Measurements from ENCODE around the gene WDFY2.

DNA sequence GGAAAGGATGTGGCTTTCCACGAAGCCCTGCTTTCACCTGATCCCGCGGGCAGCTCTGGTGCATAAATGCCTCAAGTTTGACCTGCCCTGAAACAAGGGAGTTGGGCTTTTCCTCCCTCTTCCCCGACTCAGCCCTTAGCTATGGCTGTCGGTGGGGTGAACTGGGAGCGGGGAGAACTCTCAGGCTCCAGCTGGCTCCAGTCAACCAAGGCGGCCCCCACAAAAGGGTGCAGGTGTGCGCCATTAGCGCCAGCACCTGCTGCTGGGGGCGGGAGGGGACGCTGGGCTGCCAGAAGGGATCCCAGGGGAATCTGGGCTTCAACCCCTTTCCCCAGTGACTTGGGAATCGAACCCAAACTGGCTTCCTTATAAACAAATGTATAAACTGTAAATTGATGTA, 226.8 kb downstream of the WDFY2 start:
- TF ChIP-seq CTCF (conservative IDR thresholded peaks at IDR 0.05; ENCODE audit: low read length) (no peak), EZH2phosphoT487 (IDR thresholded peaks at IDR 0.05; ENCODE audit: borderline replicate concordance) (no peak)
